Loucy (cell line): ENCODE data around the gene BCO1.

Experiments used
- H2AFZ ChIP-seq: fragments of 200-600 bp; sonication (generic); 2 replicates; pipeline ENCODE4 v1.6.0; 2016; ENCODE audit warnings: antibody characterized with exemption, mild to moderate bottlenecking, low read length, moderate library complexity
- H3F3A ChIP-seq: fragments of 200-600 bp; 2 replicates; pipeline ENCODE4 v1.6.0; 2016; ENCODE audit warnings: antibody characterized with exemption, low read depth, mild to moderate bottlenecking
- H3K27me3 ChIP-seq: fragments of 200-600 bp; sonication (generic); 2 replicates; pipeline ENCODE4 v1.6.1; 2014; ENCODE audit warnings: low read length, mild to moderate bottlenecking; ENCODE audit not compliant: insufficient read depth, poor library complexity, severe bottlenecking
- H3K36me3 ChIP-seq: fragments of 200-600 bp; sonication (generic); 2 replicates; pipeline ENCODE4 v1.6.1; 2016; ENCODE audit warnings: low read length; ENCODE audit not compliant: insufficient read depth
- H3K4me1 ChIP-seq: fragments of 200-600 bp; sonication (generic); 2 replicates; pipeline ENCODE4 v1.5.1; 2014; ENCODE audit warnings: low read length, mild to moderate bottlenecking; ENCODE audit not compliant: insufficient read depth, poor library complexity, severe bottlenecking
- H3K4me2 ChIP-seq: fragments of 200-600 bp; sonication (generic); 2 replicates; pipeline ENCODE4 v1.6.0; 2014; ENCODE audit warnings: antibody characterized with exemption, low read length, low read depth, mild to moderate bottlenecking; ENCODE audit not compliant: poor library complexity, severe bottlenecking
- H3K4me3 ChIP-seq: fragments of 200-600 bp; sonication (generic); 2 replicates; pipeline ENCODE4 v1.5.1; 2014; ENCODE audit warnings: low read length, mild to moderate bottlenecking, mixed read lengths; ENCODE audit not compliant: poor library complexity, severe bottlenecking
- H3K79me2 ChIP-seq: fragments of 200-600 bp; sonication (generic); 2 replicates; pipeline ENCODE4 v1.6.1; 2014; ENCODE audit warnings: low read length; ENCODE audit not compliant: insufficient read depth
- H3K9ac ChIP-seq: fragments of 200-600 bp; sonication (generic); 2 replicates; pipeline ENCODE4 v1.6.0; 2014; ENCODE audit warnings: mild to moderate bottlenecking, low read depth, low read length, moderate library complexity; ENCODE audit not compliant: poor library complexity, severe bottlenecking
- H3K9me2 ChIP-seq: fragments of 200-600 bp; sonication (generic); replicated peaks from 2 replicates; pipeline ENCODE4 v1.6.1; 2016; ENCODE audit warnings: low read depth, low read length, mixed read lengths
- H3K9me3 ChIP-seq: fragments of 200-600 bp; sonication (generic); 2 replicates; pipeline ENCODE4 v1.6.1; 2014; ENCODE audit warnings: mild to moderate bottlenecking, antibody characterized with exemption, low read length, low read depth; ENCODE audit not compliant: insufficient read depth
- H4K20me1 ChIP-seq: fragments of 200-600 bp; sonication (generic); 2 replicates; pipeline ENCODE4 v1.6.0; 2014; ENCODE audit warnings: antibody characterized with exemption, low read length, mild to moderate bottlenecking; ENCODE audit not compliant: insufficient read depth, poor library complexity, severe bottlenecking
- EZH2phosphoT487 ChIP-seq: fragments of 200-600 bp; IDR thresholded peaks from 2 replicates; pipeline ENCODE4 v1.6.1; 2018; ENCODE audit warnings: antibody characterized with exemption, mild to moderate bottlenecking, moderate library complexity, borderline replicate concordance
- TF ChIP-seq, protein P1 (sequence below): fragments of 200-600 bp; sonication (generic); conservative IDR thresholded peaks from 2 replicates; pipeline ENCODE4 v1.5.1; 2014; ENCODE audit warnings: mild to moderate bottlenecking, antibody characterized with exemption, low read length

The BCO1 gene

GRCh38 chr16:81275795-81276194 lies 37.3 kb downstream of the BCO1 start:
- no peaks in the 10 kb centered on the region for H3K79me2 ChIP-seq

GRCh38 chr16:81276323-81276722 lies 37.8 kb downstream of the BCO1 start:
- Histone ChIP-seq H3K4me2 (no peak overlapping the region), H3K27me3 (no peaks in the 10 kb centered on the region), H3K4me3 (no peak overlapping the region), H3F3A (no peaks in the 10 kb centered on the region), H4K20me1 (no peaks in the 10 kb centered on the region), H2AFZ (no peak overlapping the region), H3K9me2 (no peaks in the 10 kb centered on the region), H3K4me1 (no peaks in the 10 kb centered on the region), H3K36me3 (no peaks in the 10 kb centered on the region), H3K9ac (no peak overlapping the region), H3K9me3 (no peaks in the 10 kb centered on the region), H3K79me2 (no peaks in the 10 kb centered on the region)
- TF ChIP-seq, protein P1, sequence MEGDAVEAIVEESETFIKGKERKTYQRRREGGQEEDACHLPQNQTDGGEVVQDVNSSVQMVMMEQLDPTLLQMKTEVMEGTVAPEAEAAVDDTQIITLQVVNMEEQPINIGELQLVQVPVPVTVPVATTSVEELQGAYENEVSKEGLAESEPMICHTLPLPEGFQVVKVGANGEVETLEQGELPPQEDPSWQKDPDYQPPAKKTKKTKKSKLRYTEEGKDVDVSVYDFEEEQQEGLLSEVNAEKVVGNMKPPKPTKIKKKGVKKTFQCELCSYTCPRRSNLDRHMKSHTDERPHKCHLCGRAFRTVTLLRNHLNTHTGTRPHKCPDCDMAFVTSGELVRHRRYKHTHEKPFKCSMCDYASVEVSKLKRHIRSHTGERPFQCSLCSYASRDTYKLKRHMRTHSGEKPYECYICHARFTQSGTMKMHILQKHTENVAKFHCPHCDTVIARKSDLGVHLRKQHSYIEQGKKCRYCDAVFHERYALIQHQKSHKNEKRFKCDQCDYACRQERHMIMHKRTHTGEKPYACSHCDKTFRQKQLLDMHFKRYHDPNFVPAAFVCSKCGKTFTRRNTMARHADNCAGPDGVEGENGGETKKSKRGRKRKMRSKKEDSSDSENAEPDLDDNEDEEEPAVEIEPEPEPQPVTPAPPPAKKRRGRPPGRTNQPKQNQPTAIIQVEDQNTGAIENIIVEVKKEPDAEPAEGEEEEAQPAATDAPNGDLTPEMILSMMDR, result no peak
- no peak for TF ChIP-seq EZH2phosphoT487

More at GRCh38 chr16:81275795-81276194, 37.3 kb downstream of the BCO1 start:
- Histone ChIP-seq H3K27me3 (no peaks in the 10 kb centered on the region), H3K36me3 (no peaks in the 10 kb centered on the region), H2AFZ (no peak overlapping the region), H3K4me3 (no peak overlapping the region), H3K9ac (no peak overlapping the region), H3K4me2 (no peak overlapping the region), H3F3A (no peaks in the 10 kb centered on the region), H3K9me2 (no peaks in the 10 kb centered on the region), H3K9me3 (no peaks in the 10 kb centered on the region), H4K20me1 (no peaks in the 10 kb centered on the region), H3K4me1 (no peaks in the 10 kb centered on the region)
- no peak for TF ChIP-seq EZH2phosphoT487
- TF ChIP-seq, protein P1, result no peak

GRCh38 chr16:81277541-81278080 lies 39.1 kb downstream of the BCO1 start:
- Histone ChIP-seq H3K36me3 (no peaks in the 10 kb centered on the region), H3K4me3 (no peak overlapping the region), H3K9me2 (no peaks in the 10 kb centered on the region), H3K4me2 (no peak overlapping the region), H2AFZ (no peak overlapping the region), H3K79me2 (no peaks in the 10 kb centered on the region), H3F3A (no peaks in the 10 kb centered on the region), H3K4me1 (no peaks in the 10 kb centered on the region), H3K9ac (no peak overlapping the region), H3K27me3 (no peaks in the 10 kb centered on the region), H3K9me3 (no peaks in the 10 kb centered on the region), H4K20me1 (no peaks in the 10 kb centered on the region)
- TF ChIP-seq, protein P1, result no peak
- no peak for TF ChIP-seq EZH2phosphoT487
